Activated naive CD4-positive, alpha-beta T cell treated with anti-CD3 and anti-CD28 coated beads, Interleukin-2, amount 10 ng/mL, durations not matched to agents 7 days and 5 days (primary cell): ENCODE results near the gene UGGT2.
"Not testable (repeated sequence)": the region's sequence is repeated elsewhere in the genome, so short reads cannot be mapped to it uniquely, and the experiment has no call there.

Experiments used
- CTCF ChIA-PET: fragments of 350-600 bp; sonication (Branson Sonifier 250); formaldehyde crosslinking; loops from one replicate; lab custom pipeline; 2021; ENCODE audit warnings: antibody characterized with exemption; lab: Charles Lee
- DNase-seq: peaks from one replicate; pipeline ENCODE4 v3.0.0-alpha.2; 2020
- H3K27ac Mint-ChIP-seq: one replicate; pipeline ENCODE4 v1.8.0; 2021; ENCODE audit warnings: mild to moderate bottlenecking, moderate library complexity, mixed read lengths
- H3K27me3 Mint-ChIP-seq: one replicate; pipeline ENCODE4 v1.8.0; 2021; ENCODE audit warnings: mild to moderate bottlenecking, mixed read lengths
- H3K36me3 Mint-ChIP-seq: one replicate; pipeline ENCODE4 v1.8.0; 2021; ENCODE audit warnings: mixed read lengths
- H3K4me1 Mint-ChIP-seq: one replicate; pipeline ENCODE4 v1.8.0; 2021; ENCODE audit warnings: mixed read lengths
- H3K4me3 Mint-ChIP-seq: one replicate; pipeline ENCODE4 v1.8.0; 2021; ENCODE audit warnings: mild to moderate bottlenecking, moderate library complexity, mixed read lengths
- H3K9me3 Mint-ChIP-seq: one replicate; pipeline ENCODE4 v1.8.0; 2021; ENCODE audit warnings: mixed read lengths

Gene UGGT2

DNA sequence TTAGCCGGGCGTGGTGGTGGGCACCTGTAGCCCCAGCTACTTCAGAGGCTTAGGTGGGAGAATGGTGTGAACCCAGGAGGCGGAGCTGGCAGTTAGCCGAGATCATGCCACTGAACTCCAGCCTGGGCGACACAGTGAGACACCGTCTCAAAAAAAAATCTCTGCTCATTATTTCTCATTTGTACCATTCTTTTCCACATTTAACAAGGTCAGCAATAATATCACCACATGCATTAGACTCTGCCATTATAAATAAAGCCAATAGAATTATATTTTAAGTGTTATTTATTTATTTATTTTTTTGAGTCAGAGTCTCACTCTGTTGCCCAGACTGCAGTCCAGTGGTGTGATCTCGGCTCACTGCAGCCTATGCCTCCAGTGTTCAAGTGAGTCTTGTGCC, 24.2 kb downstream of the UGGT2 start:
- Mint-ChIP-seq H3K9me3 (peaks cover 1% of the 10 kb centered on the region), H3K27ac (no peak overlapping the region), H3K4me3 (no peak overlapping the region), H3K27me3 (no peaks in the 10 kb centered on the region), H3K4me1 (no peaks in the 10 kb centered on the region), H3K36me3 (no peaks in the 10 kb centered on the region)
- CTCF ChIA-PET = no interaction called here
- DNase-seq = no peak

DNA sequence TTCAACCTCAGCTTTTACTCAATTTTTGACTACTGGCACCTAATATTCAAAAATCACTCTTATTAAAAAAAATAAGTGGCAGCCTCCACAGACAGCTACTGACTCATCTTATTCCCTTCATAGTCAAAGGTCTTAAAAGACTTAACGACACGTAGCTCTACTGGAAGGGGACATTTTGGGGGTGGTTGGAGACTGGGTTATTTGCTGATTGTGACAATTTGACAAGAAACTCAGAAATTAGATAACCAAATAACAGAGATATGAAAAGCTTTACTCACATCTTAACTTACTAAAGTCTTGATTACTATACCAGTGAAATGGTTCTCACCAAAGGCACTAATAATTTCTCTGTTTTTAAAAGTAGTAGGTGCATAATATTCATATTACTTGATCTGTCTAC, 25.7 kb downstream of the UGGT2 start:
- H3K9me3 Mint-ChIP-seq = no peaks in the 10 kb centered on the region
- no peak overlapping the region for H3K4me3 Mint-ChIP-seq
- no peak for DNase-seq
- no peaks in the 10 kb centered on the region for H3K4me1 Mint-ChIP-seq
- H3K27ac Mint-ChIP-seq = no peak overlapping the region
- H3K27me3 Mint-ChIP-seq = no peaks in the 10 kb centered on the region
- CTCF ChIA-PET = interaction anchor here (0.9 kb wide), 1 partner anchor 22 kb away, joined by 3 read pairs; no protein-coding TSS in a partner anchor
- H3K36me3 Mint-ChIP-seq = no peaks in the 10 kb centered on the region

DNA sequence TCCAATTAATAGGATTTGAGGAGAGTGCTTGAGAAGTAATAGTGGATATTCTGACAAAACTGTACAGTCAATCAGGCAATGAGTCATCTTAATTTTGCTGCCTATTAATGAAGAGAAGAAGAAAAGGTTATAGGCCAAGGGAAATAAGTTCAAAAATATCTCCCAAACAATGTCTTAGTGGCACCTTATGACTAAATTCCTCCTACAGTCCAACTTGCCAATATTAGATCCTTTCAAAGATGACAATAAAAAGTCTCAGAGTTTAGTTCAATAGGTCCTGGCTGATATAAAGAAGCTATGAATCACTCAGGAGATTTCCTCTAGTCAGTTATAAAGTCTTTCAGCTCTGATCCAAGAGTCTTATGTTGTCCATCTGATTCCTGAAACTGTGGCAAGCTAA, 27.9 kb downstream of the UGGT2 start:
- CTCF ChIA-PET = no interaction called here
- Mint-ChIP-seq H3K9me3 (no peaks in the 10 kb centered on the region), H3K36me3 (no peaks in the 10 kb centered on the region), H3K27me3 (no peaks in the 10 kb centered on the region), H3K4me1 (no peaks in the 10 kb centered on the region), H3K4me3 (no peak overlapping the region), H3K27ac (no peak overlapping the region)
- DNase-seq = no peak

DNA sequence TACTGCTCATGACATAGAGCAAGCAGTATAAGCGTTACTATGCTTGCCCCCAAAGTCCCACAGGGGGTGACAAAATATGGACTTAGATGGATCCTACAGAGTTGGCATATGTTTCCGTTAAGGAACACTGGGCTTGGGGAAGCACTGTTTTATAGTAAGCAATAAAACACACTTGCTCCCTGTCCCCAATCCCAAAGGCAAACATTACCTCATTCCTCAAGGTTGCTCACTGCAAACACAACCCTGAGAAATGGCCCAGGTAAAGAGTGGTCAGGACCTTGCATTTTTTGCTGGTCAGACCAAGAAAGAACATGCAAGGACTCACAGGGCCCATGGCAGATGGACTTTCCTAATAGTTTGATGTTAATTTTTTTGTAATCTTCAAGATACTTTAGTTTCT, 32.3 kb downstream of the UGGT2 start:
- Mint-ChIP-seq H3K4me3 (no peak overlapping the region), H3K27me3 (no peaks in the 10 kb centered on the region), H3K9me3 (peaks cover 2% of the 10 kb centered on the region), H3K36me3 (no peaks in the 10 kb centered on the region), H3K4me1 (no peaks in the 10 kb centered on the region), H3K27ac (no peak overlapping the region)
- CTCF ChIA-PET = interaction anchor here (1.1 to 1.9 kb wide), 2 partner anchors 208 to 797 kb away, joined by 5 read pairs; no protein-coding TSS in a partner anchor
- DNase-seq = no peak

DNA sequence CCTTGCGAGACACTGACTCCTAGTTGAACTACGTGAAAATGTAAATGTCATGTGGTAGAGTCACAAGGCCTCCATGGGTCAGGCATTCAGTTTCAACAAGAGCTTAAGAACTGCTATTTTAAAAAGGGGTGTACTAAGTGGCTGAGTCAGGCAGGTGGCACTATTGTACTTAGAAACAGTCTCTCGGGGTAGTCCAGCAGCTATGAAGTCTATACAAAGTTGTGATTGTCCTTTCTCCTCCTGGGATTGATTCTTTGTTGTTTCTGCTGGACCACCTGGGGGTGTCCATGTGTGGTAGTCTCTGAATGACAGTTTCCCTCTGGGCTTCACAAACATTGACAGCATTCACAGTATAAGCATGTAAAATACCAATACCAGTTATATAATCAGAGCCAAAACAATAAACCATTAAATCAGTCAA, 33.0 kb downstream of the UGGT2 start:
- no peak for DNase-seq
- Mint-ChIP-seq H3K4me3 (no peak overlapping the region), H3K36me3 (no peaks in the 10 kb centered on the region), H3K27me3 (no peaks in the 10 kb centered on the region), H3K9me3 (peaks cover 4% of the 10 kb centered on the region), H3K4me1 (no peaks in the 10 kb centered on the region), H3K27ac (no peak overlapping the region)
- CTCF ChIA-PET = interaction anchor here (0.8 to 1.9 kb wide), 5 partner anchors 14 to 799 kb away, joined by 3 to 11 read pairs (median 4); no protein-coding TSS in a partner anchor

DNA sequence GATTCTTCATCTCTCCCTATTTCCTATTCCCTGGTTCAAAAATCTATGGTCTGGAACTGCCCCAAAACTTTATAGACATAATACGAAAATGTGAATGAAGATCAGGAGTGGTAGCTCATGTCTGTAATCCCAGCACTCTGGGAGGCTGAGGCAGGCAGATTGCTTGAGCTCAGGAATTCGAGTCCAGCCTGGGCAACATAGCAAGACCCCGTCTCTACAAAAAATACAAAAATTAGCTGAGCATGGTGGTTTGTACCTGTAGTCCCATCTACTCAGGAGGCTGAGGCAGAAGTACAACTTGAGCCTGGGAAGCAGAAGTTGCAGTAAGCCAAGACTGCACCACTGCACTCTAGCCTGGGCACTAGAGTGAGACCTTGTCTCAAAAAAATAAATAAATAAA, 35.1 kb downstream of the UGGT2 start:
- Mint-ChIP-seq H3K27me3 (no peaks in the 10 kb centered on the region), H3K4me1 (no peaks in the 10 kb centered on the region), H3K27ac (no peak overlapping the region), H3K9me3 (peaks cover 4% of the 10 kb centered on the region), H3K4me3 (no peak overlapping the region), H3K36me3 (no peaks in the 10 kb centered on the region)
- no peak for DNase-seq
- CTCF ChIA-PET = no interaction called here

DNA sequence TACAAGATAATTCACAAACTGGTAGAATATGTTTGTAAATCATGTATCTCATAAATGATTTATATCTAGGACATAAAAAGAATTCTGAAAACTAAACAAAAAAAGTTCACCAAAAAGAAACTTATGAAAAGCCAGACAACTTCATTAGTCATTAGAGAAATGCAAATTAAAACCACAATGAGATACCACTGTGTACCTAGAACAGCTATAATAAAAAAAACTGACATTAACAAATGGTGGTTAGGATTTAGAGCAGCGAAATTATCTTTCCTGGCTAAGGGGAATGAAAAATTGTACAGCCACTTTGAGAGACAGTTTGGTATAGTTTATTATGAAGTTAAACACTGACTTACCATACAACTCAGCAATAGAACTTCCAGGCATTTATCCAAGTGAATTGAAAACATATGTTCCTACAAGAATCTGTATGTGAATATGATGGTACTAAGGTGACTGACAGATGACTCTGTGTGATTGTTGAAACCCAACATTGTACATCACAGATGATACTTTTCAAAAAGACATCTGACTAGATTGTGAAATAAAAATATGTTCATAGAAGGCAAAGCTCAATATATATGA, 41.8 kb downstream of the UGGT2 start:
- DNase-seq = no peak
- no peak overlapping the region for H3K4me3 Mint-ChIP-seq
- H3K27me3 Mint-ChIP-seq = no peaks in the 10 kb centered on the region
- no peaks in the 10 kb centered on the region for H3K36me3 Mint-ChIP-seq
- CTCF ChIA-PET = no interaction called here
- no peak overlapping the region for H3K27ac Mint-ChIP-seq
- H3K4me1 Mint-ChIP-seq = no peaks in the 10 kb centered on the region
- H3K9me3 Mint-ChIP-seq = peaks cover 4% of the 10 kb centered on the region

DNA sequence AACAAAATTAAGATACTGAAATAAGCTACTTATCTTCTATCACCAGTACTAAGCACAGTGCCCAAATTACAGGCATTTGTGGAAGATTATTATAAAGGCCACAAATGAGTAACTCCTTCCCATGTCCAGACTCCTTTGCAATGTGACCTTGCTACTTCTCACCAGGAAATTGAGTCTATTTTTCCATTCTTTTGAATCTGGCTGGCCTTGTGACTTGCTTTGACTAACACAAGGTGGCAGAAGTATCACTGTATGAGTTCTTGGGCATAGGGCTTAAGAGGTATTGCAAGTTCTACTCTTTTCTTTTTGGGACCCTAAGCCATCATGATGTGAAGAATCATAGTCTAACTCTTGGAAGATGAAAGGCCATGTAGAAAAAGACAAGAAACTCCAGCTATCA, 49.9 kb downstream of the UGGT2 start:
- H3K27ac Mint-ChIP-seq = no peak overlapping the region
- no peaks in the 10 kb centered on the region for H3K4me1 Mint-ChIP-seq
- H3K36me3 Mint-ChIP-seq = no peaks in the 10 kb centered on the region
- no peak for DNase-seq
- no peaks in the 10 kb centered on the region for H3K9me3 Mint-ChIP-seq
- no peak overlapping the region for H3K4me3 Mint-ChIP-seq
- CTCF ChIA-PET = no interaction called here
- no peaks in the 10 kb centered on the region for H3K27me3 Mint-ChIP-seq

DNA sequence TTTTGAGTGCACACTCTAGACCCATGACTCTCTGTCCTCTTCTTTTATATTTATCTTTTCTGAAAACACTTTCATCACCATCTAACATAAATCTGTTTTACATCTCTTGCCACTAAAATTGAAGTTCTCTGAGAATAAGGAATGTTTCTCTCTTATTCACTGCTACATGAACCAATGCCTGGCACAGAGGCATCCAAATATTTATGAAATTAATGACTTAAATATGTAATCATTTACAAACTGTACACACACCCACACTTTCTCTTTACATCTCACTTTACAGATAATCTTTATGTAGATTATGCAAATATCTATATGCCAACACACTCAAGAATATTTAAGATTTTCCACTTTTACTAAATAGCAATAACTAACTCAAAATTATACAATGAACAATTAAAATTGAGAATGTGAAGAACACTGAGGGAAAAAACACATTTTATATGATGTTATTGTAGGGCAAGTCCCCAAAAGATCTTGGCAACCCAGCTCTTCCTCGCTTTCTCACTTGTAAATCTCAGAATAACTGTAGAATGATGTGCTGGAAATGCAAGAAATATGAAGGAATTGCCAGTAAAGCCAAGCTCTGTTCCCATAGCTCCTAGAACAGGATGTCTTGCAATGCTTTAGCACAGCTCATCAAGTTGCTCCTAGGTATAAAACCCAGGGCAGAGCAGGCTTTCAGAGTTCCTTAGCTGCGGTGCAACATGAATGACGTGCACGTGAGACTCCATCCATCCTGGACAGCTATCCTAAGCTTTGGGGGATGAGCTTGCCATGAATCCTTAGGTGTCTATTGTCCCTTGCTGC, 50.7 kb downstream of the UGGT2 start:
- Mint-ChIP-seq H3K4me3 (no peak overlapping the region), H3K4me1 (no peaks in the 10 kb centered on the region), H3K27ac (no peak overlapping the region), H3K9me3 (no peaks in the 10 kb centered on the region), H3K36me3 (no peaks in the 10 kb centered on the region), H3K27me3 (no peaks in the 10 kb centered on the region)
- DNase-seq = no peak
- CTCF ChIA-PET = no interaction called here

DNA sequence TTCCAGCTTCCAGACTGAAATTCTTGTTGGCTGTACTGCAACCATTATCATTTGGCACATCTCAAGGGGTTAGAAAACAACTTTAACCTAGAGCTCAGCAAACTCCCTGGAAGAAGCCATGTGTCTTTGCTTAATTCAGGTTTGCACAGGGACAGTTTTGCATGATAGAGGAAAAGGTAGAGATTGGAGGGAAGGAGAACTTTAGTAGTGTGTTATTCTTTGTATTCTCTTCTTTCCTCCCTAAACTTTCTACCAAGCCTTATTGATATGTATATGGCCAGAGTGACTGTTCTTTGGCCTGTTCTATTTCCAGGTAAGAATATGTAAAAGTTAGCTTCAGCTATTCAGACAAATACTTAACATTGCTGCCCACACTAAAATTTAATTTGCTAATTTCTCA, 53.1 kb downstream of the UGGT2 start:
- no peaks in the 10 kb centered on the region for H3K36me3 Mint-ChIP-seq
- no peaks in the 10 kb centered on the region for H3K27me3 Mint-ChIP-seq
- H3K4me1 Mint-ChIP-seq = no peaks in the 10 kb centered on the region
- no peak for DNase-seq
- no peaks in the 10 kb centered on the region for H3K9me3 Mint-ChIP-seq
- CTCF ChIA-PET = no interaction called here
- no peak overlapping the region for H3K4me3 Mint-ChIP-seq
- no peak overlapping the region for H3K27ac Mint-ChIP-seq

DNA sequence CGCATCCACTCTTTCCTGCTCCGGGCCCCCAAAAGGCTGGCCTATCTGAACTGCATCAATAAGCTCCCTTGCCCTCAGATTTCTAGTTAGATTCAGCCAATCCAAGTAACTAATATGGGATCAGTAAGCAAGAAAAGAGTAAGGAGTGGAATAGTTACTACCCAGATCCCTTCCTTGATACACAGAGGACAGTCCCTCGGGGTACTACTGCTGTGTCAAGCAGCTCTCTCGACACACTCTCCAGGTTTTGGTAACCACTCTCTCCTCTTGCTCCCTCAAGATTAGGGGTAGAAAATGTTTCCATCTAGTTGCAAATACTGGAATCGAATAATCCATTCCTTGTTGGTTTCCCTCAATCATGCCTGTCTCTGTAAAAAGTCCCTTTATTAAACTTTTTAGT, 65.4 kb downstream of the UGGT2 start:
- Mint-ChIP-seq H3K27me3 (no peaks in the 10 kb centered on the region), H3K4me3 (no peak overlapping the region), H3K9me3 (no peaks in the 10 kb centered on the region), H3K27ac (no peak overlapping the region), H3K4me1 (no peaks in the 10 kb centered on the region), H3K36me3 (no peaks in the 10 kb centered on the region)
- no peak for DNase-seq
- CTCF ChIA-PET = no interaction called here

DNA sequence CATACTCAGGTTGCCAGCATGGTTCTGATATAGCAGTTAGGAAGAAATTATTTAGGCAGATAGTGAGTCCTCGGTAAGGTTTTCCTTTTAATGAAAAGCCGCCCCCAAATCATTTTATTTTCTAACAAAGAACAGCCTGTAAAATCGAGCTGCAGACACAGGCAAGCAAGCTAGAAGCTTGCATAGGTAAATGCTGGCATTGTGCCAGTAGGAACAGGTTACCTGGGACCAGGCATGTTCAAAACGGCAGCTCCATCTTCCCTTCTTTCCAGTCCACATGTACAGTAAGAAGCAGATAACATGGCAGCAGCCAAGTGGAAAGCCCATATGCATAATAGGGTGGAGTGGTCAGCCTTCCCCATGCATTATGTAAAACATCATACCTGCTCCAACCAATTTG, 71.1 kb downstream of the UGGT2 start:
- no peaks in the 10 kb centered on the region for H3K4me1 Mint-ChIP-seq
- H3K27ac Mint-ChIP-seq = no peak overlapping the region
- no peaks in the 10 kb centered on the region for H3K36me3 Mint-ChIP-seq
- CTCF ChIA-PET = no interaction called here
- DNase-seq = no peak
- no peaks in the 10 kb centered on the region for H3K27me3 Mint-ChIP-seq
- no peak overlapping the region for H3K4me3 Mint-ChIP-seq
- no peaks in the 10 kb centered on the region for H3K9me3 Mint-ChIP-seq

DNA sequence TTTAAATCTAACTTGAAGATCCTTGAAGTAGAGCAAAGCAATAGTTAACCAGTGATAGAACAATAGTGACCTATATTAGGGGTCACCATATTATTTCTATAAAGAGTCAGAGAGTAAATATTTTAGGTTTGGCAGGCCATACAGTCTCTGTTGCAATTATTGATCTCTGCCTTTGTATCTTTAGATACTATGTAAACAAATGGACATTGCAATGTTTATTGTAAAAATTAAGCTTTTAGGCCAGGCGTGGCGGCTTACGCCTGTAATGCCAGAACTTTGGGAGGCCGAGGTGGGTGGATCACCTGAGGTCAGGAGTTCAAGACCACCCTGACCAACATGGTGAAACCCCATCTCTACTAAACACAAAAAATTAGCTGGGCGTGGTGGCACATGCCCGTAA, 80.5 kb downstream of the UGGT2 start:
- H3K4me3 Mint-ChIP-seq, H3K4me1 Mint-ChIP-seq, H3K27me3 Mint-ChIP-seq, DNase-seq, CTCF ChIA-PET, H3K36me3 Mint-ChIP-seq, H3K27ac Mint-ChIP-seq, H3K9me3 Mint-ChIP-seq: not testable (repeated sequence)

DNA sequence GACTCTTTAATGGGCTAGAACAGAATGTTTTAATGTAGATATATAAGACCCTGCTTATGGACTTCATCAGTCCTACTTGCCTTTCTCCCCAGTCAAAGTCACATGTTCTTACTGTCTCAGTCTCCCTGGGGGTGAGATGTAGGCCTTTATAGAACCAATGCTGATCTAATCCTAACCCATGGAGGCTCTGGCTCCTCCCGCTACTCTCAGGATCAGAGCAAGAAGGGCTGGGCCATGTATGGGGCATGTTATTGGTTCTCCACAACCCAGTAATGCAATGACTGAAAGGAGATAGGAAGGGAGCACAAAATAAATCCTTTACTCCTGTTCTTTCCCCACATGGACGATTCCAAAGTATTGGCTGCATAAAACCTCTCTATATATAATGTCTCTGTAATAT, 82.3 kb downstream of the UGGT2 start:
- no peaks in the 10 kb centered on the region for H3K9me3 Mint-ChIP-seq
- H3K27ac Mint-ChIP-seq = no peak overlapping the region
- no peak for DNase-seq
- H3K4me3 Mint-ChIP-seq = no peak overlapping the region
- CTCF ChIA-PET = no interaction called here
- H3K36me3 Mint-ChIP-seq = no peaks in the 10 kb centered on the region
- no peaks in the 10 kb centered on the region for H3K4me1 Mint-ChIP-seq
- H3K27me3 Mint-ChIP-seq = no peaks in the 10 kb centered on the region

DNA sequence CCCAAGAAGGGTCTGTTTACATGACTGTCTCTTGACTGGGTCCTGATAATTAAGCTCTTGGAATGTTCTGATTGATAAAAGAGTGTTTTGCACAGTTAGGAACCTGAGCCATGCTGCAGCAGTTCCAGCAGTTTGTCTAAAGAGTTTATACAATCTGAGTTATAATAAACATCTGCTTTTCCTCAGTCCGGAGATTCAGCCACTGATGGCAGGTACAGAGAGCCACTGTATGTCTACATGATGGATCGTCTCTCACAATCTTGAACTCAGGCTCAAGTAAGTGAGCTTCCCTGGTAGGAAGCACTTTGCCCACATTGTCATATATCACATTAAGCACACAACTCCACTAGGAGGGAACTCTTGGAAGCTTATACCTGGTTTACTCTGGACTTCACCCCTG, 84.3 kb downstream of the UGGT2 start:
- Mint-ChIP-seq H3K4me3 (no peak overlapping the region), H3K27ac (no peak overlapping the region), H3K36me3 (no peaks in the 10 kb centered on the region), H3K4me1 (no peaks in the 10 kb centered on the region), H3K27me3 (no peaks in the 10 kb centered on the region), H3K9me3 (peaks cover 2% of the 10 kb centered on the region)
- DNase-seq = no peak
- CTCF ChIA-PET = no interaction called here
